SJSA1 (cell line): ENCODE results near the gene NLRP9. TPM values are rescaled to one million over a fixed set of nuclear protein-coding genes. Genes with fewer than 3 reads are reported as not detected.
A peak's percentile ranks its signal among the peaks of the same experiment; 100 is the strongest.

Source experiments
- DNase-seq, 2 experiments: peaks; one replicate each; pipeline ENCODE4 v3.0.0-alpha.2; 2015 to 2020; ENCODE audit warnings: low spot score in 2 of 2, low read depth in 1 of 2
- H3K27ac ChIP-seq: fragments of 250-450 bp; sonication (Bioruptor Pico); 2 replicates; pipeline ENCODE4 v1.5.1; 2020; ENCODE audit warnings: mild to moderate bottlenecking, moderate library complexity
- H3K27me3 ChIP-seq: fragments of 250-450 bp; sonication (Bioruptor Pico); replicated peaks from 2 replicates; pipeline ENCODE4 v1.5.1; 2020; ENCODE audit warnings: mild to moderate bottlenecking, moderate library complexity
- H3K36me3 ChIP-seq: fragments of 250-450 bp; sonication (Bioruptor Pico); 2 replicates; pipeline ENCODE4 v1.5.1; 2020; ENCODE audit warnings: mild to moderate bottlenecking
- H3K4me1 ChIP-seq: fragments of 250-450 bp; sonication (Bioruptor Pico); replicated peaks from 2 replicates; pipeline ENCODE4 v1.6.1; 2021; ENCODE audit warnings: mild to moderate bottlenecking
- H3K4me3 ChIP-seq: fragments of 250-450 bp; sonication (Bioruptor Pico); 2 replicates; pipeline ENCODE4 v1.5.1; 2020; ENCODE audit warnings: mild to moderate bottlenecking
- H3K9me3 ChIP-seq: fragments of 250-450 bp; sonication (Bioruptor Pico); replicated peaks from 2 replicates; pipeline ENCODE4 v1.5.1; 2020; ENCODE audit warnings: mild to moderate bottlenecking
- total RNA-seq: library from RNA; depleted of rRNA; stranded (reverse); fragments of >200 nt; shearing (Covaris generic); gene quantifications from 2 replicates; pipeline ENCODE4 v1.2.3, GENCODE V29; 2014

Gene NLRP9
- total RNA-seq, 1 experiment from 2014 or later: not detected

- Histone ChIP-seq H3K27ac (no peak overlapping the region), H3K36me3 (peaks cover 84% of the 10 kb centered on the region), H3K27me3 (no peaks in the 10 kb centered on the region), H3K4me1 (peaks cover 17% of the 10 kb centered on the region), H3K9me3 (no peaks in the 10 kb centered on the region; the same call in 1 of the 2 replicates), H3K4me3 (no peak overlapping the region)
- DNase-seq: no peak
Observed at GRCh38 chr19:55677572-55678028, 60.6 kb downstream of the NLRP9 start.

- DNase-seq: no peak
- Histone ChIP-seq H3K27ac (no peak overlapping the region), H3K9me3 (no peaks in the 10 kb centered on the region; the same call in 1 of the 2 replicates), H3K36me3 (peaks cover 83% of the 10 kb centered on the region), H3K27me3 (no peaks in the 10 kb centered on the region), H3K4me1 (peaks cover 21% of the 10 kb centered on the region), H3K4me3 (no peak overlapping the region)
Observed at GRCh38 chr19:55676889-55677505, 61.2 kb downstream of the NLRP9 start.

- H3K36me3 ChIP-seq: peaks cover 83% of the 10 kb centered on the region
- H3K4me1 ChIP-seq: peaks cover 21% of the 10 kb centered on the region
- H3K27ac ChIP-seq: no peak overlapping the region
- H3K9me3 ChIP-seq: no peaks in the 10 kb centered on the region; the same call in 1 of the 2 replicates
- H3K4me3 ChIP-seq: peak overlapping the region; percentile 98
- DNase-seq: no peak
- H3K27me3 ChIP-seq: no peaks in the 10 kb centered on the region
Observed at GRCh38 chr19:55676383-55676782, 61.8 kb downstream of the NLRP9 start.

- Histone ChIP-seq H3K36me3 (peaks cover 80% of the 10 kb centered on the region), H3K27me3 (no peaks in the 10 kb centered on the region), H3K4me1 (peaks cover 21% of the 10 kb centered on the region), H3K27ac (peak overlapping the region; percentile 71), H3K9me3 (no peaks in the 10 kb centered on the region; the same call in 1 of the 2 replicates), H3K4me3 (peak overlapping the region; percentile 98)
- DNase-seq: no peak
Observed at GRCh38 chr19:55675661-55676354, 62.4 kb downstream of the NLRP9 start.

- DNase-seq: peak; percentile 92 to 98
- Histone ChIP-seq H3K36me3 (peaks cover 77% of the 10 kb centered on the region), H3K9me3 (no peaks in the 10 kb centered on the region; the same call in 1 of the 2 replicates), H3K4me3 (peak within 1 kb of the TSS; percentile 98), H3K27ac (peak within 1 kb of the TSS; percentile 71), H3K4me1 (peaks cover 21% of the 10 kb centered on the region), H3K27me3 (no peaks in the 10 kb centered on the region)
Observed at GRCh38 chr19:55674841-55675660, 63.2 kb downstream of the NLRP9 start, which contains the start of gene EPN1. Gene EPN1, plus strand, starts transcription at chr19:55675226. Its CDS starts 3,402 bp downstream, at chr19:55678628.

- DNase-seq: no peak
- peak overlapping the region; percentile 10; the same call in 1 of the 2 replicates for H3K27ac ChIP-seq
- no peaks in the 10 kb centered on the region for H3K27me3 ChIP-seq
- H3K9me3 ChIP-seq: no peaks in the 10 kb centered on the region; the same call in 1 of the 2 replicates
- peak overlapping the region; percentile 98 for H3K4me3 ChIP-seq
- H3K36me3 ChIP-seq: peaks cover 77% of the 10 kb centered on the region
- H3K4me1 ChIP-seq: peaks cover 21% of the 10 kb centered on the region
Observed at GRCh38 chr19:55674459-55674840, 63.8 kb downstream of the NLRP9 start.

- H3K27ac ChIP-seq: no peak overlapping the region
- no peaks in the 10 kb centered on the region; the same call in 1 of the 2 replicates for H3K9me3 ChIP-seq
- no peak overlapping the region for H3K4me3 ChIP-seq
- H3K4me1 ChIP-seq: peaks cover 21% of the 10 kb centered on the region
- peaks cover 77% of the 10 kb centered on the region for H3K36me3 ChIP-seq
- DNase-seq: no peak
- no peaks in the 10 kb centered on the region for H3K27me3 ChIP-seq
Observed at GRCh38 chr19:55673889-55674288, 64.3 kb downstream of the NLRP9 start.

GRCh38 chr19:55673465-55673864, 64.7 kb downstream of the NLRP9 start:
- DNase-seq: no peak
- H3K27ac ChIP-seq: no peak overlapping the region
- H3K36me3 ChIP-seq: peaks cover 77% of the 10 kb centered on the region
- no peak overlapping the region for H3K4me3 ChIP-seq
- H3K9me3 ChIP-seq: no peaks in the 10 kb centered on the region; the same call in 1 of the 2 replicates
- H3K27me3 ChIP-seq: no peaks in the 10 kb centered on the region
- peaks cover 21% of the 10 kb centered on the region for H3K4me1 ChIP-seq

GRCh38 chr19:55672418-55672817, 65.8 kb downstream of the NLRP9 start:
- H3K4me3 ChIP-seq: no peak overlapping the region
- no peak overlapping the region for H3K27ac ChIP-seq
- peaks cover 21% of the 10 kb centered on the region for H3K4me1 ChIP-seq
- no peak for DNase-seq
- peaks cover 76% of the 10 kb centered on the region for H3K36me3 ChIP-seq
- no peaks in the 10 kb centered on the region; the same call in 1 of the 2 replicates for H3K9me3 ChIP-seq
- no peaks in the 10 kb centered on the region for H3K27me3 ChIP-seq

GRCh38 chr19:55671054-55671378, 67.2 kb downstream of the NLRP9 start:
- Histone ChIP-seq H3K27me3 (no peaks in the 10 kb centered on the region), H3K4me3 (no peak overlapping the region), H3K27ac (no peak overlapping the region), H3K4me1 (peaks cover 12% of the 10 kb centered on the region), H3K36me3 (peaks cover 79% of the 10 kb centered on the region), H3K9me3 (no peaks in the 10 kb centered on the region; the same call in 1 of the 2 replicates)
- DNase-seq: no peak

- Histone ChIP-seq H3K4me3 (no peak overlapping the region), H3K9me3 (no peaks in the 10 kb centered on the region; the same call in 1 of the 2 replicates), H3K27ac (no peak overlapping the region), H3K4me1 (peaks cover 10% of the 10 kb centered on the region), H3K27me3 (no peaks in the 10 kb centered on the region), H3K36me3 (peaks cover 84% of the 10 kb centered on the region)
- DNase-seq: peak; percentile 25 to 81
Observed at GRCh38 chr19:55670280-55671053, 67.7 kb downstream of the NLRP9 start.

GRCh38 chr19:55669418-55670279, 68.6 kb downstream of the NLRP9 start:
- no peak overlapping the region for H3K27ac ChIP-seq
- no peaks in the 10 kb centered on the region for H3K27me3 ChIP-seq
- no peak for DNase-seq
- H3K36me3 ChIP-seq: peaks cover 80% of the 10 kb centered on the region
- peaks cover 8% of the 10 kb centered on the region for H3K4me1 ChIP-seq
- no peaks in the 10 kb centered on the region for H3K9me3 ChIP-seq
- no peak overlapping the region for H3K4me3 ChIP-seq
